HG03457 (cell line): ENCODE results near the gene LXN.
"Not testable (repeated sequence)": the region's sequence is repeated elsewhere in the genome, so short reads cannot be mapped to it uniquely, and the experiment has no call there.

Experiments used
- ATAC-seq: cut with Tn5 transposase; IDR thresholded peaks from one replicate; pipeline ENCODE4 v1.9.1; 2021; ENCODE audit warnings: moderate number of reproducible peaks; ENCODE audit not compliant: unreplicated experiment

LXN gene, protein sequence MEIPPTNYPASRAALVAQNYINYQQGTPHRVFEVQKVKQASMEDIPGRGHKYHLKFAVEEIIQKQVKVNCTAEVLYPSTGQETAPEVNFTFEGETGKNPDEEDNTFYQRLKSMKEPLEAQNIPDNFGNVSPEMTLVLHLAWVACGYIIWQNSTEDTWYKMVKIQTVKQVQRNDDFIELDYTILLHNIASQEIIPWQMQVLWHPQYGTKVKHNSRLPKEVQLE

DNA sequence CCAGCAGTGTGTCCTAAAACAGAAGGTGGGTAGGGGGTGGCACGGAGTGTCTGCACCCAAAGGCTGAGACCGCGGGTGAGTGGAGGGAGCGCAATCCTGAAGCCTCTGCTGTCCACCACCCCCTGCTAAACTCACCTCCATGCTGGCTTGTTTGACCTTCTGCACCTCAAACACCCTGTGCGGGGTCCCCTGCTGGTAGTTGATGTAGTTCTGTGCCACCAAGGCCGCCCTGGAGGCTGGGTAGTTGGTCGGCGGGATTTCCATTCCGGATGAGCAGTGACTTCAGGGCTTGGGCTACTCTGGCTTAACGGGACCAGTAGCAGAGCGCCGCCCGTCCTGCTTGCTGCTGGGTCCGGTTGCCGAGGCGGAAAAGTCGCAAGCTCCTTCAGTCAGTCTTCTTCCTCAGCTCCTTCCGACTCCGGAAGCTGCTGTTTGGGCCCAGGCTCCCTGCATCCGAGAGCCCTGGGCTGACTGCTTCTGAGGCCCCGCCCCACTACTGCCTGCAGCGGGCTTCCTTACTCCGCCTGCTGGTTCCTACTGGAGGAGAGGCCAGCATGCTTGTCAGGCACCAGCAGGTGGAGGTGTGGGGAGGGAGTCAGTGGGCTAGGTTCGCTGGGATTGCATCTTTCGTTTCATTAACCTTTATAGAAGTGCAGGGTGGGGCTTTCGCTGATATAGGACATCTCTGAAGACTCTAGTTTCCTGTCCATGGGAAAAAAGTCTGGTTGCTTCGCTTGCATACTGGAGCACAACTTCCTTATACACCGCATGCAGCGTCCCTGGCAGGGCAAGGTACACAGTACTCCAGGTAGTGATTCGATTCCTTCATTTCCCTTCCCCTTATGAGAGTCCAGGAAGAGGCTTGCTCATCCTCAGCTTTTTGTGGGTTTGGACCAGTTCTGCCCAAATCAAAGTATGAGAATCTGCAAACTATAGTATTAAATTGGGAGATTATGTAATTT is at the start of gene LXN:
Gene LXN (minus strand): TSS at position 434 of the 962 bp plus-strand sequence. CDS start 170 bp downstream, at position 264.
- ATAC-seq, result peak; percentile 100

DNA sequence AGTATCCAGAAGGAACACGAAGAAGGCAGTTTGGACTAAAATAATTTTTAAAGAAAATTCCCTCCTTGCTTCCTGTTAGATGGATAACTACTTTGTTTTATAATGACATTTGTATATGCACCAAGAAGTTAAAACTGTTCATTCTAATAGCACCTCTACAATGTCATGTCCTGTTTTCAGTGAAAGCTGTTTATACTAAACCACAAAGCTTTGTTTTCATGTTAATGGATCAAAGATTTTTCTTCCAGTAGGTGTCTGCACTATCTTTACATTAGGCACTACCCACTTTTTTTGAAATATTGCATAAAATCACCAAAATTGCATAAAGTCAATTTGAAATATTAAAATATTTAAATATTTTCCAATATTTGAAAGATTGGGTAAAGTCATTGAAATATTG is 49.7 kb upstream of the LXN start:
- no peak for ATAC-seq

DNA sequence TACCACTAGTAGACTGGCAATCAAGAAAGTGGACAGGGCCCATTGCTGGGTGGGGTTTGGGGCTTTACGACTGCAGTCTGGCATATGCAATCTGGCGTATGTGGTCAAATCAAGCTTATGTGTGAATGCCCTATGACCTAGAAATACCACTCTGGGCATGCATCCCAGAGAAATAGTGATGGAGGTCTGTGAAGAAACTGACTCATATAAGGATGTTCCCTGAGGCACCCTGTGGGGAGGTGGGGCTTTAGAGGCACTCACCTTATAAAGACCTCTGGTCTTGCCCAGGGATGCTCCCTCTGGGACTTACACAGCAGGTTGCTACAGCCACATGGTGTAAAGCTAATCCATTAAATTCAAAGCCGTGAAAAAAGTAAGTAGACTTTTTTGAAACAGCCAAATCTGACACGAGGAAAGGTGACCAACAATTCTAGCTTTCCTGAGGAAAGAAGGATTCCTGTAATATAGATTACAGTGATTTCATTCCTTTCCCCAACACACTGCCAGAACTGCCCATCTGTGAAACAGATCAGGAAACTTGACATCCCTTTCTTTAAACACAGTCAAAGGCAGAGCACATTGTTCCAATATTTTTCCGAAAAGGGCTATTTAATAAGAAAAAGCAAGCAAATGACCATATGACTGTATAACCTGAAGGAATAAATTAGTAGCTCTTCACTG is 46.2 kb upstream of the LXN start:
- no peak for ATAC-seq

- no peak for ATAC-seq
Observed at GRCh38 chr3:158717576-158717975, 45.1 kb upstream of the LXN start.

DNA sequence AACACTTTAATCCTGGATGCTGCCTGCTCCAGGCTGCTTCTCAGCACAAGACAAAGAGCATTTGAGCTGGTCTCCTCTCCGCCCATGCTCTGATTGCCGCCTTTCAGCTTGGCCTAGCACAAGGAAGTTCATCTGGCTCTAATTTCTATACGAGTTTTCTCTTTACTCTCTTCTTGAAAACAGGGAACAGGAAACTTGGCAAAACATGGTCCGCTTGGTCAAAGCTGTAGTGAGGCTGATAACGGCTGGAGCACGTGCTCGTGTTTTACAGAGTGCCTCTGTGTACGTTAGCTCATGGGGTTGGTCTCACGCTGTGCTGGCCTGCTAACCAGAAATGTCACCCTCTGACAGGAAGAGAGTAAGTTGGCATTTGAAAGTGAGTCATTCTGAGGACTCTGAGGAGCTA is 40.6 kb upstream of the LXN start:
- ATAC-seq, result no peak

GRCh38 chr3:158712443-158712842 is 40.0 kb upstream of the LXN start:
- no peak for ATAC-seq

DNA sequence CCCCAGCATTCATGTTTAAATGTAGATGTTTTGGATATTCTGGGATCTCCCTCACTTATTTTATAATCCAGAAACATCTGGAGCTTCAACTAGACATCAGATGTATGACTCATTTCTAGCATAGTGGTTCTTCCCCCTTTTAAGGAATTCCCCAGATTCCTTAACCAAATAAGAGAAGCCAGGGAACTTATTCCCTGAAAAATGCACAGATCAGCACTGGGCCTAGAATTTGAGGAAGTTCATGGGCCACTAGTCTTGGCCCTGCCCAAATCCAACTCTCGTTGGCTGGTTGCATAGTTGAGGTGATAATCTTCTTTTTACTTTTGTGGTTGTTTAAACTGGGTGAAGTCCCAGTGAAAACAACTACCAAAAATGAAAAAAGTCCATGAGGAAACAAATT is 39.4 kb upstream of the LXN start:
- no peak for ATAC-seq

- ATAC-seq, result no peak
Observed at GRCh38 chr3:158710601-158711000, 38.2 kb upstream of the LXN start.

DNA sequence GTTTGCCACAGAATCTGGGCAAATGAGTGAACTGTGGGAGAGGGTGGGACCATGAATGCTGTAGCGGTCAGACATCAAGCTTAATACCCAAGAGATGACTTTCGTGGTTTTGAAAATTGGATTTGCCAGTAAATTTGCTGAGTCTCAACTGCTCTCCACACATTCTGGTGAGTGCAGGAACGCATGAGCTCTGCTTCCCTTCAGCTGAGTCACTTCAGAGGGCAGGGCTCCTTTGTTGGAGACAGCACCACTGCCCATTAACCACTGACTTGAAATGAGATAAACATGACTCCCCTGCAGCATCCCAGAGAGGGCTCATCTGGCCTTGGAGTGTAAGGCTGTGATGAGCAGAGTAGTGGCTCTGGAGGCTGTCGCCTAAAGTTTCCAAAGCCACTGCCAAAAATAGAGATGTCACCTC is 37.2 kb upstream of the LXN start:
- ATAC-seq, result no peak

GRCh38 chr3:158703566-158703965 is 31.1 kb upstream of the LXN start:
- ATAC-seq, result no peak

DNA sequence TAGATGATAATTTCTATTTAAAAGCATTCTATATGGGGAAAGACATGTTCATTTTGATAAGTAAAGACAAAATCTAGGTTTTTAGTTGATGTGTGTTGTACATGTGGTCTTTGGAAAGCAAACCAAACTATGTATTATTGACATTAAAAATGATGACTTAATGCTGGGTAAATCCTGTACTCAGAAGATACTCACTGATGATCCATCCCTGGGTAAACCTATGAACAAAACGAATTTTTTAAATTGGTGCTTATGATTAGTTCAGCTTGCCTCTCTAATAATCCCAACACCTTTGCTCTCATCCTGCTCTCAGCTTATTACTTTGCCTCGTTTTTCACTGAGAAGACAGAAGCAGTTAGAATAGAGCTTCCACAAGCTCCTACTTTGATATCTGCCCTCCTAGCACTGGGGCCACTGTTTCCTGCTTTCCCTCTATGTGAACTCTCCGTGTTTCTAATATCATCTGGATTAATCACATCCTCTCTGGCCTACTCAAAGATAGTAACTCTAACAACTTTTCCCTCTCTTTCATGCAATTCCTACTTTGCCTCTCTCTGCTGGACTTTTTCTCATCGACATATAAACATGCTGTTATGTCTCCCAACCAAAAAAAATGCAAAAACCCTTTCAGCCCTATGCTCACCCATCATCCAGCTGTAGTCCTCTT is 30.5 kb upstream of the LXN start:
- no peak for ATAC-seq

- ATAC-seq, result no peak
Observed at GRCh38 chr3:158701420-158702065, 29.1 kb upstream of the LXN start.

- no peak for ATAC-seq
Observed at GRCh38 chr3:158700559-158700958, 28.1 kb upstream of the LXN start.

DNA sequence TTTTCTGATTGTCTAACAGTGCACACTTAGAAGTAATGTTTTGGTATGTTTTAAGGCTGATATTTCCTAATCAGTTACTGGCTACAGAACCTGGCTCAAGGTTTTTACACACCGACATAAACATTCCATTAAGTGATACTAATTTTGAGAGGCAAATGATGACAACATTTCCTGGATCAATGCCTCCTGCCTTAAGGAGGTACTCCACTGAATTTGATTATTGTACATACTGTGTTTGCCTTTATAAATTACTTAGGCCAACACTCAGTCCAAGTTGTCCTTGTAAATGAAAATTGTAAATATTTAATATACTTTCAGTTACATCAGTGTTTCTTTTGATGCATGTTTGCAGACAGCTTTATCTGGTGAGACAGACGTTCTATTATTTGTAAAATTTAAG is 24.2 kb upstream of the LXN start:
- ATAC-seq, result no peak

DNA sequence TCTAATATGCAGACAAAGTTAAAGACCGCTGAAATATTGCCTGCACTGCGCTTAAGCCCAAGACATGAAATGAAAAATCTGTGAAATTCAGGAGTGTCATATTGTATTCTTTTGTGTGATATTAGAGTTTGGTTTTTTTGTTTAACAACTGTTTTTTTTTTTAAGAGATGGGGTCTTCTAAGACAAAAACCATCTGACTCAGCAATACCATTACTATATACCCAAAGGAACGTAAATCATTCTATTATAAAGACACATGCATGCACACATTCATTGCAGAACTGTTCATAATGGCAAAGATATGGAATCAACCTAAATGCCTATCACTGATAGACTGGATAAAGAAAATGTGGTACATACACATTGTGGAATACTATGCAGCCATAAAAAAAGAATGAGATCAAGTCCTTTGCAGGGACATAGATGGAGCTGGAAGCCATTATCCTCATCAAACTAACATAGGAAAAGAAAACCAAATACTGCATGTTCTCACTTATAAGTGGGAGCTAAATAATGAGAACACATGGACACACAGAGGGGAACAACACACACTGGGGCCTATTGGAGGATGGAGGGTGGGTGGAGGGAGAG is 21.5 kb upstream of the LXN start:
- not testable (repeated sequence) for ATAC-seq

- no peak for ATAC-seq
Observed at GRCh38 chr3:158685159-158685558, 12.7 kb upstream of the LXN start.

- ATAC-seq, result no peak
Observed at GRCh38 chr3:158683230-158683962, 10.9 kb upstream of the LXN start.

DNA sequence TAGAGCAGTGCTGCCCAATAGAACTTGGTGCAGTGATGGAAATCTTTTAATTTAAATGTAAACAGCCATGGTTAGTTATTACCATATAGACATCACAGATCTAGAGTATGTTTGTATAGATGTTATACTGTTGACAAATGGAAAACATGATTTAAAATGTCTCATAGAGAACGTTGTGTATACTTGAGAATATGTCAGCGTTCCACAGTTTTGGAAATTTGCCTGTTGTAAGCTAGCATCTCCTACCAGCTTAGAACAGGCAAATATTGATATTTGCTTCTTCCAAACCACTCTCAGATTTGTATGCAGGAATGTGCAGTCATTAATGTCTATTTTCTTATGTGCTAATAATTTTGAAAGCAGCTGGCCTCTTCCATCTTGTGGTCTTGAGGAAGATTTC is 8.4 kb upstream of the LXN start:
- no peak for ATAC-seq

DNA sequence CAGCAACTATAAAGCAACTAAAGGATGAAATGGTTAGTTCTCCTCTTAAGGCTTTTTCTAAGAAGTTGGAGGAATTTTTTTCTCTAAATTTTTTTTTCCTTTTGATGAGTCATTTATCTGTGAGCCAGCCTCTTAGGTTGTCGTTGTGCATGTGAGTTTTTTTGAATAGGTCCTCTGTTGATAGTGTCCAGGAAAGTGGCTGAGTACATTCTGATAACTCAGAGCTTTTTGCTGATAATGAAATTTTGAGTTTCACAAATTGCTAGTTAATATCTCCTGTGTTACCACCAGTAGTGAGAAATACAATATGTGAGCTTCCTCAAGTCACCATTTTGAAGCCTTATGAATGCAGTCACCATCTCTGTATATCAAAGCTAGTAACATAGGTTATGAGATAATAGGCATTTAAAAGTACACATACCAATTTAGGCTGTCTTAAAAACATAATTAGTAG is 7.1 kb upstream of the LXN start:
- no peak for ATAC-seq
